ENCODE measurements around the gene AQP5. TPM values are rescaled to one million over a fixed set of nuclear protein-coding genes. Genes with fewer than 3 reads are reported as not detected.

Gene AQP5
- total and polyA plus RNA-seq, 2 of the 8 experiments (the other 6 are each of a cell fraction or from before 2014, with no cell fraction given), result 2.5 to 3.2 TPM

GRCh38 chr12:49990273-49990672 is 28.6 kb downstream of the AQP5 start:
- 88% methylated on average over 4 of the region's 4 CpGs; no CpG with 5 or more reads in 1 of the 2 experiments for WGBS, 2 experiments (ENCODE audit: extremely low coverage in 1 of 2, insufficient coverage in 1 of 2, insufficient read length in 1 of 2, insufficient replicate concordance in 2 of 2, low coverage in 1 of 2, low lambda C conversion rate in 2 of 2, missing lambda C conversion rate in 1 of 2)

More at GRCh38 chr12:49990273-49990672, 28.6 kb downstream of the AQP5 start:
- H3K23ac ChIP-seq (ENCODE audit: insufficient read length), result no peak overlapping the region
- H3K36me3 ChIP-seq (ENCODE audit: control insufficient read depth in 2 of 4, insufficient read depth in 4 of 4, low read length in 3 of 4), result peaks cover 20 to 51% (median 39%) of the 10 kb centered on the region in 4 experiments
- H2BK15ac ChIP-seq (ENCODE audit: low read length), result no peak overlapping the region
- H4K20me1 ChIP-seq (replicated peaks in 1 of 2; ENCODE audit: control insufficient read depth in 1 of 2, insufficient read depth in 2 of 2, low read length in 2 of 2), result peaks cover 0 to 6% of the 10 kb centered on the region in 2 experiments
- H3K9ac ChIP-seq (replicated peaks in 1 of 4; ENCODE audit: extremely low read depth in 1 of 4, low read depth in 3 of 4, low read length in 3 of 4), result no peak overlapping the region
- H2BK120ac ChIP-seq (replicated peaks; ENCODE audit: low read depth, low read length), result no peak overlapping the region
- no peak for FAIRE-seq
- no peak overlapping the region for H2BK12ac ChIP-seq (ENCODE audit: low read depth, low read length)
- no peak overlapping the region for H4K5ac ChIP-seq (ENCODE audit: insufficient read length, low read depth, low read length)
- H3K9me3 ChIP-seq (ENCODE audit: insufficient read depth in 2 of 2, low read depth in 1 of 2, low read length in 1 of 2), result no peaks in the 10 kb centered on the region
- H3K79me2 ChIP-seq (ENCODE audit: control insufficient read depth in 1 of 2, insufficient read depth in 2 of 2, low read length in 2 of 2), result no peaks in the 10 kb centered on the region
- no peak overlapping the region for H2AK5ac ChIP-seq (ENCODE audit: low read depth, low read length)
- no peak overlapping the region for H3K14ac ChIP-seq (ENCODE audit: insufficient read length)
- no peak overlapping the region for H2AFZ ChIP-seq (ENCODE audit: low read length)
- no peak overlapping the region for H2BK5ac ChIP-seq (ENCODE audit: low read depth, low read length)
- no peak overlapping the region for H3K4me3 ChIP-seq (ENCODE audit: extremely low read depth in 1 of 4, insufficient read depth in 2 of 4, low read depth in 3 of 4, low read length in 4 of 4)
- H4K91ac ChIP-seq (replicated peaks; ENCODE audit: insufficient read length, low read length), result no peak overlapping the region
- H3K18ac ChIP-seq (ENCODE audit: extremely low read depth, low read length), result no peak overlapping the region
- ChIA-PET CTCF (ENCODE audit: partially characterized antibody) (interaction anchor here (0.6 to 3.3 kb wide), 8 partner anchors 9 to 318 kb away, joined by 3 to 20 read pairs (median 4); partner anchors contain the start of gene COX14), POLR2A (ENCODE audit: partially characterized antibody) (no interaction called here)
- no peaks in the 10 kb centered on the region for H3K23me2 ChIP-seq (ENCODE audit: low read depth, low read length)
- no peak overlapping the region for H3K27ac ChIP-seq (ENCODE audit: low read depth, low read length)
- H2BK20ac ChIP-seq (ENCODE audit: low read length), result no peak overlapping the region
- DNase-seq (ENCODE audit: low read depth in 1 of 2, low spot score in 2 of 2), result no peak
- no peak overlapping the region for H3K4ac ChIP-seq (replicated peaks; ENCODE audit: insufficient read length, low read depth, low read length)
- H3K4me2 ChIP-seq (ENCODE audit: insufficient read depth in 1 of 2, low read depth in 2 of 2, low read length in 2 of 2), result no peak overlapping the region
- no peak overlapping the region for H4K8ac ChIP-seq (ENCODE audit: extremely low read depth, insufficient read depth, low read length)
- no peaks in the 10 kb centered on the region for H3K79me1 ChIP-seq (ENCODE audit: low read depth, low read length)
- TF ChIP-seq CBX8 (IDR thresholded peaks at IDR 0.05; ENCODE audit: borderline replicate concordance, low read depth, low read length), result no peak
- TF ChIP-seq JUND (IDR thresholded peaks at IDR 0.05; ENCODE audit: low read length), result no peak
- no peak for TF ChIP-seq CREB1 (IDR thresholded peaks at IDR 0.05)
- no peak for TF ChIP-seq ATF2 (IDR thresholded peaks at IDR 0.05; ENCODE audit: low read length)
- TF ChIP-seq FOSL1 (IDR thresholded peaks at IDR 0.05; ENCODE audit: insufficient read depth, low read depth, low read length), result no peak
- no peak for TF ChIP-seq POU5F1 (IDR thresholded peaks at IDR 0.05; ENCODE audit: low read depth, low read length)
- H3K4me1 ChIP-seq (replicated peaks in 1 of 4; ENCODE audit: control insufficient read depth in 3 of 4, insufficient read depth in 4 of 4, low read length in 3 of 4), result peaks cover 0 to 6% (median 2%) of the 10 kb centered on the region in 4 experiments; a peak in 3 of 7 replicates
- no peak overlapping the region for H3K56ac ChIP-seq (replicated peaks; ENCODE audit: insufficient read length, low read depth, low read length)
- no peaks in the 10 kb centered on the region for H3K27me3 ChIP-seq (replicated peaks in 1 of 4; ENCODE audit: control insufficient read depth in 3 of 4, extremely low read depth in 1 of 4, insufficient read depth in 3 of 4, low read length in 3 of 4)

Measured in H1 (cell line).